ENCODE data around the gene MVD. TPM values are rescaled to one million over a fixed set of nuclear protein-coding genes. Genes with fewer than 3 reads are reported as not detected.
"Not testable (repeated sequence)": the region's sequence is repeated elsewhere in the genome, so short reads cannot be mapped to it uniquely, and the experiment has no call there.

MVD gene
- total and polyA plus RNA-seq, 10 of the 15 experiments (the other 5 are each of a cell fraction or from before 2014, with no cell fraction given) = 5.0 to 147 (median 65.0) TPM

DNA sequence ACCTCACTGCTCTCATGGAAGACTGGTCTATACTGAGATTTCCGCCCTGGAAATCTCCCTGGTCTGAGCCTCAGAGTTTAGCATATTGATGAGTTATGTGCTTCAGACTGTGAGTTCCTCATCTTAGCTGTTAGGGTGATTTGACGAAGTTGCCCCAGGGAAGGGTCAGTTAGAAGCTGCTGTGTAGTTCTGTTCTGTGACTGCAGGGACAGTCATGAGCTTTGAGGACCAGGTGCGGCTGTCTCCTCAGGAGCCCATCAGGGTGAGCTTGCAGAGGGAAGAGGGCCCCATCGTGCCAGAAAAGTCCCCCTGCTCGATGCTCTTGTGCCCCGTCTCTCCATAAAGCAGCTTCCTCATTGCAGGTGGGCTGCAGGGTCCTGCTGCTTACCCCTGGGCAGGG lies 52.8 kb downstream of the MVD start:
- peaks cover 19 to 37% of the 10 kb centered on the region in 2 experiments for H3K36me3 ChIP-seq (ENCODE audit: control insufficient read depth in 2 of 2, insufficient read depth in 2 of 2, low read length in 1 of 2)
- DNase-seq (ENCODE audit: low read depth, low spot score) (no peak), ATAC-seq (peak; percentile 51; the same call in 2 of the 3 replicates), FAIRE-seq (no peak)
- POLR2A ChIA-PET = no interaction called here
- H3K4me2 ChIP-seq (ENCODE audit: control insufficient read depth, insufficient read depth) = no peak overlapping the region
- RAD21 ChIA-PET (ENCODE audit: unreplicated experiment) = no interaction called here
- H3K79me2 ChIP-seq (ENCODE audit: control insufficient read depth, insufficient read depth, low read length) = no peaks in the 10 kb centered on the region
- peaks cover 7% of the 10 kb centered on the region for H3K4me1 ChIP-seq (ENCODE audit: control insufficient read depth, insufficient read depth, low read length)
- CTCF ChIA-PET = no interaction called here
- intact Hi-C loops (cut with micrococcal nuclease; ENCODE audit: unreplicated experiment) = no loop called here
- H3K9ac ChIP-seq (ENCODE audit: control insufficient read depth, insufficient read depth, low read length) = no peak overlapping the region
- no TSS peak for BruUV-seq (replicated peaks)
- no peak overlapping the region for H3K4me3 ChIP-seq
- H3K9me3 ChIP-seq (replicated peaks; ENCODE audit: control insufficient read depth, insufficient read depth, low read length) = no peaks in the 10 kb centered on the region
- no peaks in the 10 kb centered on the region for H4K20me1 ChIP-seq (ENCODE audit: control insufficient read depth, insufficient read depth)
- H3K27ac ChIP-seq (ENCODE audit: control insufficient read depth, insufficient read depth) = no peak overlapping the region
- no peaks in the 10 kb centered on the region for H3K27me3 ChIP-seq (replicated peaks in 1 of 2; ENCODE audit: control insufficient read depth in 2 of 2, insufficient read depth in 2 of 2, low read length in 1 of 2)
- TF ChIP-seq LARP7 (IDR thresholded peaks at IDR 0.05) = no peak
- TF ChIP-seq, protein P1, sequence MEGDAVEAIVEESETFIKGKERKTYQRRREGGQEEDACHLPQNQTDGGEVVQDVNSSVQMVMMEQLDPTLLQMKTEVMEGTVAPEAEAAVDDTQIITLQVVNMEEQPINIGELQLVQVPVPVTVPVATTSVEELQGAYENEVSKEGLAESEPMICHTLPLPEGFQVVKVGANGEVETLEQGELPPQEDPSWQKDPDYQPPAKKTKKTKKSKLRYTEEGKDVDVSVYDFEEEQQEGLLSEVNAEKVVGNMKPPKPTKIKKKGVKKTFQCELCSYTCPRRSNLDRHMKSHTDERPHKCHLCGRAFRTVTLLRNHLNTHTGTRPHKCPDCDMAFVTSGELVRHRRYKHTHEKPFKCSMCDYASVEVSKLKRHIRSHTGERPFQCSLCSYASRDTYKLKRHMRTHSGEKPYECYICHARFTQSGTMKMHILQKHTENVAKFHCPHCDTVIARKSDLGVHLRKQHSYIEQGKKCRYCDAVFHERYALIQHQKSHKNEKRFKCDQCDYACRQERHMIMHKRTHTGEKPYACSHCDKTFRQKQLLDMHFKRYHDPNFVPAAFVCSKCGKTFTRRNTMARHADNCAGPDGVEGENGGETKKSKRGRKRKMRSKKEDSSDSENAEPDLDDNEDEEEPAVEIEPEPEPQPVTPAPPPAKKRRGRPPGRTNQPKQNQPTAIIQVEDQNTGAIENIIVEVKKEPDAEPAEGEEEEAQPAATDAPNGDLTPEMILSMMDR (IDR thresholded peaks at IDR 0.05 in 2 of 3, conservative IDR thresholded peaks at IDR 0.05 in 1 of 3; ENCODE audit: control insufficient read depth in 2 of 3, extremely low read depth in 1 of 3, insufficient read depth in 1 of 3, low read depth in 3 of 3, low read length in 3 of 3) = peak in 1 of 3 experiments; percentile 16; a peak in 2 of 6 replicates
- in situ Hi-C loops (cut with MboI) = no loop called here
- WGBS (ENCODE audit: insufficient coverage, insufficient replicate concordance, low lambda C conversion rate, missing lambda C conversion rate) = over 99% methylated on average over 6 of the region's 6 CpGs
- SMC1A ChIA-PET (ENCODE audit: uncharacterized antibody, unreplicated experiment) = no interaction called here
- H2AFZ ChIP-seq (ENCODE audit: control insufficient read depth, low read depth, low read length) = no peak overlapping the region

DNA sequence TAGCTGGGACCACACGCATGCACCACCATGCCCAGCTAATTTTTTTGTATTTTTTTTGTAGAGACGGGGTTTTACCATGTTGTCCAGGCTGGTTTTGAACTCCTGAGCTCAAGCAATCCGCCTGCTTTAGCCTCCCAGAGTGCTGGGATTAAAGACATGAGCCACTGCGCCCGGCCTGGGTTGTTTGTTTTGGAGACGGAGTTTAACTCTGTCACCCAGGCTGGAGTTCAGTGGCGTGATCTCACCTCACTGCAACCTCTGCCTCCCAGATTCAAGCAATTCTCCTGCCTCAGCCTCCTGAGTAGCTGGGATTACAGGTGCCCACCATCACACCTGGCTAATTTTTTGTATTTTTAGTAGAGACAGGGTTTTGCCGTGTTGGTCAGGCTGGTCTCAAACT lies 53.5 kb downstream of the MVD start:
- 96% methylated on average over 8 of the region's 8 CpGs for WGBS (ENCODE audit: insufficient coverage, insufficient replicate concordance, low lambda C conversion rate, missing lambda C conversion rate)
- BruUV-seq (replicated peaks); POLR2A ChIA-PET; in situ Hi-C loops (cut with MboI); RAD21 ChIA-PET (ENCODE audit: unreplicated experiment); intact Hi-C loops (cut with micrococcal nuclease; ENCODE audit: unreplicated experiment); H4K20me1 ChIP-seq (ENCODE audit: control insufficient read depth, insufficient read depth); H3K27me3 ChIP-seq (replicated peaks in 1 of 2; ENCODE audit: control insufficient read depth in 2 of 2, insufficient read depth in 2 of 2, low read length in 1 of 2); H3K27ac ChIP-seq (ENCODE audit: control insufficient read depth, insufficient read depth); H3K4me1 ChIP-seq (ENCODE audit: control insufficient read depth, insufficient read depth, low read length); DNase-seq (ENCODE audit: low read depth, low spot score); H3K4me3 ChIP-seq; H3K4me2 ChIP-seq (ENCODE audit: control insufficient read depth, insufficient read depth); SMC1A ChIA-PET (ENCODE audit: uncharacterized antibody, unreplicated experiment); H3K9ac ChIP-seq (ENCODE audit: control insufficient read depth, insufficient read depth, low read length); H3K9me3 ChIP-seq (replicated peaks; ENCODE audit: control insufficient read depth, insufficient read depth, low read length); H3K79me2 ChIP-seq (ENCODE audit: control insufficient read depth, insufficient read depth, low read length); ATAC-seq; H2AFZ ChIP-seq (ENCODE audit: control insufficient read depth, low read depth, low read length); FAIRE-seq; CTCF ChIA-PET: not testable (repeated sequence)
- peaks cover 19 to 40% of the 10 kb centered on the region in 2 experiments for H3K36me3 ChIP-seq (ENCODE audit: control insufficient read depth in 2 of 2, insufficient read depth in 2 of 2, low read length in 1 of 2)

Data from GM12878 (cell line).